HG02852 (cell line): Measurements from ENCODE around the gene KIF13A.
"Not testable (repeated sequence)": the region's sequence is repeated elsewhere in the genome, so short reads cannot be mapped to it uniquely, and the experiment has no call there.

Source experiments
- ATAC-seq: cut with Tn5 transposase; IDR thresholded peaks from one replicate; pipeline ENCODE4 v1.9.1; 2021; ENCODE audit warnings: mild to moderate bottlenecking, moderate library complexity; ENCODE audit not compliant: unreplicated experiment

The KIF13A gene

GRCh38 chr6:17999425-17999824, 12.0 kb upstream of the KIF13A start:
- ATAC-seq: no peak

GRCh38 chr6:17998442-17998841, 11.0 kb upstream of the KIF13A start:
- no peak for ATAC-seq

GRCh38 chr6:17998003-17998402, 10.6 kb upstream of the KIF13A start:
- ATAC-seq: no peak

- no peak for ATAC-seq
These were observed 8.0 kb upstream of the KIF13A start for GRCh38 chr6:17995414-17995813.

GRCh38 chr6:17994019-17994418, 6.6 kb upstream of the KIF13A start:
- ATAC-seq: no peak

- ATAC-seq: no peak
These were observed 1.0 kb upstream of the KIF13A start for GRCh38 chr6:17988422-17988944.

GRCh38 chr6:17987697-17988421, 424 bp upstream of the KIF13A start:
- peak; percentile 86 for ATAC-seq

- ATAC-seq: peak; percentile 17
These were observed 584 bp downstream of the KIF13A start for GRCh38 chr6:17986656-17987446.

- ATAC-seq: no peak
These were observed 1.3 kb downstream of the KIF13A start for GRCh38 chr6:17985934-17986655.

- ATAC-seq: no peak
These were observed 2.4 kb downstream of the KIF13A start for GRCh38 chr6:17984812-17985670.

GRCh38 chr6:17984399-17984798, 3.0 kb downstream of the KIF13A start:
- no peak for ATAC-seq

GRCh38 chr6:17983730-17984129, 3.7 kb downstream of the KIF13A start:
- no peak for ATAC-seq

- ATAC-seq: no peak
These were observed 7.1 kb downstream of the KIF13A start for GRCh38 chr6:17980329-17980728.

- ATAC-seq: no peak
These were observed 8.0 kb downstream of the KIF13A start for GRCh38 chr6:17979479-17979878.

- ATAC-seq: not testable (repeated sequence)
These were observed 11.2 kb downstream of the KIF13A start for GRCh38 chr6:17976258-17976657.

- no peak for ATAC-seq
These were observed 12.7 kb downstream of the KIF13A start for GRCh38 chr6:17974570-17975368.

- ATAC-seq: no peak
These were observed 14.3 kb downstream of the KIF13A start for GRCh38 chr6:17972978-17973622.

- ATAC-seq: no peak
These were observed 15.1 kb downstream of the KIF13A start for GRCh38 chr6:17972074-17972952.
